Suprapubic skin (tissue), 4 donors: ENCODE data around the gene MSX1.

ENCODE experiments used
- CTCF ChIP-seq, 2 donors: fragments of 200-600 bp in 1 of 2; fragments of 450-650 bp in 1 of 2; sonication (generic) in 1 of 2; IDR thresholded peaks; one replicate each; pipeline ENCODE4 v1.5.1; 2016 to 2019; ENCODE audit warnings: antibody characterized with exemption in 2 of 2, mild to moderate bottlenecking in 1 of 2, moderate library complexity in 1 of 2
- EP300 ChIP-seq: sonication (generic); formaldehyde crosslinking; IDR thresholded peaks from one replicate; pipeline ENCODE4 v1.6.1; 2017; ENCODE audit warnings: antibody characterized with exemption
- POLR2A ChIP-seq, 2 donors: fragments of 450-650 bp; IDR thresholded peaks; one replicate each; pipeline ENCODE4 v1.6.1; 2017; ENCODE audit warnings: antibody characterized with exemption in 2 of 2, mild to moderate bottlenecking in 2 of 2, moderate library complexity in 2 of 2
- POLR2AphosphoS5 ChIP-seq, 3 donors: sonication (generic); formaldehyde crosslinking; IDR thresholded peaks; one replicate each; pipeline ENCODE4 v1.6.1; 2017; ENCODE audit warnings: antibody characterized with exemption in 3 of 3

GRCh38 chr4:4820261-4820660 is 39.2 kb upstream of the MSX1 start:
- TF ChIP-seq CTCF (IDR thresholded peaks at IDR 0.05) (no peak), POLR2A (IDR thresholded peaks at IDR 0.05) (no peak), POLR2AphosphoS5 (IDR thresholded peaks at IDR 0.05) (no peak), EP300 (no peak)
